Neutrophil (primary cell): ENCODE results near the gene CLEC20A.

Experiments
- H3K27ac ChIP-seq: fragments of 200-600 bp; sonication (generic); 2 replicates; pipeline ENCODE4 v1.5.1; 2016; ENCODE audit warnings: mild to moderate bottlenecking, moderate library complexity
- H3K27me3 ChIP-seq: fragments of 200-600 bp; sonication (generic); 2 replicates; pipeline ENCODE4 v1.6.0; 2016; ENCODE audit warnings: mild to moderate bottlenecking
- H3K36me3 ChIP-seq: fragments of 200-600 bp; sonication (generic); 2 replicates; pipeline ENCODE4 v1.5.1; 2017
- H3K4me1 ChIP-seq, 2 experiments: fragments of 200-600 bp in 1 of 2; sonication (generic) in 1 of 2; 1 replicate in 1 of 2; 2 replicates in 1 of 2; pipeline versions ENCODE4 v1.5.1 to v1.6.1; 2013 to 2016; ENCODE audit warnings: low read depth in 1 of 2, low read length in 1 of 2, mild to moderate bottlenecking in 1 of 2, moderate library complexity in 1 of 2; ENCODE audit not compliant: control insufficient read depth in 1 of 2, insufficient read depth in 1 of 2
- H3K4me3 ChIP-seq, 2 experiments: fragments of 200-600 bp in 1 of 2; sonication (generic) in 1 of 2; 1 replicate in 1 of 2; 2 replicates in 1 of 2; pipeline ENCODE4 v1.5.1; 2013 to 2016; ENCODE audit warnings: low read depth in 1 of 2, low read length in 1 of 2, mild to moderate bottlenecking in 1 of 2, moderate library complexity in 1 of 2
- H3K9me3 ChIP-seq: fragments of 200-600 bp; sonication (generic); 2 replicates; pipeline ENCODE4 v1.5.1; 2016
- CTCF ChIP-seq: fragments of 200-600 bp; sonication (generic); IDR thresholded peaks from 2 replicates; pipeline ENCODE4 v1.5.1; 2016; ENCODE audit warnings: antibody characterized with exemption

Gene CLEC20A

GRCh38 chr1:178456472-178456871, 40.3 kb downstream of the CLEC20A start:
- TF ChIP-seq CTCF = no peak
- Histone ChIP-seq H3K27me3 (no peaks in the 10 kb centered on the region), H3K27ac (no peak overlapping the region), H3K4me1 (no peaks in the 10 kb centered on the region), H3K36me3 (no peaks in the 10 kb centered on the region), H3K4me3 (no peak overlapping the region), H3K9me3 (no peaks in the 10 kb centered on the region)

GRCh38 chr1:178452013-178452412, 44.8 kb downstream of the CLEC20A start:
- Histone ChIP-seq H3K4me3 (no peak overlapping the region), H3K9me3 (no peaks in the 10 kb centered on the region), H3K27me3 (no peaks in the 10 kb centered on the region), H3K4me1 (no peaks in the 10 kb centered on the region), H3K36me3 (no peaks in the 10 kb centered on the region), H3K27ac (no peak overlapping the region)
- no peak for TF ChIP-seq CTCF

- H3K4me1 ChIP-seq = no peaks in the 10 kb centered on the region
- no peaks in the 10 kb centered on the region for H3K9me3 ChIP-seq
- H3K27me3 ChIP-seq = no peaks in the 10 kb centered on the region
- H3K4me3 ChIP-seq = no peak overlapping the region
- no peak for TF ChIP-seq CTCF
- H3K36me3 ChIP-seq = no peaks in the 10 kb centered on the region
- no peak overlapping the region for H3K27ac ChIP-seq
Measured at GRCh38 chr1:178451529-178451928, 45.2 kb downstream of the CLEC20A start.

GRCh38 chr1:178450871-178451270, 45.9 kb downstream of the CLEC20A start:
- Histone ChIP-seq H3K4me1 (no peaks in the 10 kb centered on the region), H3K36me3 (no peaks in the 10 kb centered on the region)

GRCh38 chr1:178442925-178443324, 53.8 kb downstream of the CLEC20A start:
- no peak for TF ChIP-seq CTCF
- H3K27me3 ChIP-seq = no peaks in the 10 kb centered on the region
- no peak overlapping the region for H3K27ac ChIP-seq
- no peak overlapping the region for H3K4me3 ChIP-seq
- H3K36me3 ChIP-seq = no peaks in the 10 kb centered on the region
- no peaks in the 10 kb centered on the region for H3K9me3 ChIP-seq
- H3K4me1 ChIP-seq = no peaks in the 10 kb centered on the region

More at GRCh38 chr1:178450871-178451270, 45.9 kb downstream of the CLEC20A start:
- Histone ChIP-seq H3K4me3 (no peak overlapping the region), H3K27ac (no peak overlapping the region), H3K27me3 (no peaks in the 10 kb centered on the region), H3K9me3 (no peaks in the 10 kb centered on the region)
- no peak for TF ChIP-seq CTCF

- Histone ChIP-seq H3K27ac (no peak overlapping the region), H3K4me3 (no peak overlapping the region), H3K36me3 (no peaks in the 10 kb centered on the region), H3K4me1 (no peaks in the 10 kb centered on the region), H3K9me3 (no peaks in the 10 kb centered on the region), H3K27me3 (no peaks in the 10 kb centered on the region)
- TF ChIP-seq CTCF = no peak
Measured at GRCh38 chr1:178438432-178438831, 58.3 kb downstream of the CLEC20A start.
